GM12878 (cell line): ENCODE results near the gene HUWE1. TPM values are rescaled to one million over a fixed set of nuclear protein-coding genes. Genes with fewer than 3 reads are reported as not detected.
"Not testable (repeated sequence)": the region's sequence is repeated elsewhere in the genome, so short reads cannot be mapped to it uniquely, and the experiment has no call there.

ENCODE experiments used
- ATAC-seq: fragments of 200-7000 bp; cut with Tn5 transposase; 3 replicates; pipeline ENCODE4 v1.9.1; 2020; ENCODE audit warnings: mild to moderate bottlenecking, moderate library complexity
- BruUV-seq: library from RNA; stranded (reverse); fragments of 400-500 nt; replicated peaks from 2 replicates; lab custom pipeline; 2021; lab: Mats Ljungman, UMichigan
- CTCF ChIA-PET: fragments of 300-600 bp; sonication (Branson Sonifier 250); formaldehyde crosslinking; extraction: SDS; loops from one replicate; lab custom pipeline; 2021; ENCODE audit warnings: inconsistent platforms; lab: Yijun Ruan, JAX
- POLR2A ChIA-PET: fragments of 350-600 bp; formaldehyde crosslinking; extraction: SDS; loops from one replicate; lab custom pipeline; 2021; ENCODE audit warnings: inconsistent platforms; lab: Charles Lee
- RAD21 ChIA-PET: fragments of 300-600 bp; sonication (Branson Sonifier 250); formaldehyde crosslinking; loops from one replicate; lab custom pipeline; 2023; ENCODE audit warnings: antibody characterized with exemption; ENCODE audit not compliant: unreplicated experiment; lab: Charles Lee
- SMC1A ChIA-PET: fragments of 300-600 bp; sonication (Branson Sonifier 250); formaldehyde crosslinking; loops from one replicate; lab custom pipeline; 2023; ENCODE audit not compliant: unreplicated experiment, uncharacterized antibody; lab: Charles Lee
- DNase-seq: peaks from one replicate; pipeline ENCODE4 v3.0.0-alpha.2; 2011; ENCODE audit warnings: low read depth, low spot score
- FAIRE-seq: peaks from 3 replicates; lab custom pipeline; 2011; peaks lifted over from hg19 to GRCh38; lab: Jason Lieb, UNC
- H2AFZ ChIP-seq: 2 replicates; pipeline ENCODE4 v1.6.0; 2011; ENCODE audit warnings: low read depth, low read length, control low read depth; ENCODE audit not compliant: control insufficient read depth
- H3K27ac ChIP-seq: 2 replicates; pipeline ENCODE4 v1.5.1; 2011; ENCODE audit warnings: control low read depth; ENCODE audit not compliant: control insufficient read depth, insufficient read depth
- H3K27me3 ChIP-seq, 2 experiments: replicated peaks in 1 of 2; 2 replicates each; pipeline versions ENCODE4 v1.6.0 to v1.6.1; 2011; ENCODE audit warnings: low read length in 1 of 2; ENCODE audit not compliant: control insufficient read depth in 2 of 2, insufficient read depth in 2 of 2
- H3K36me3 ChIP-seq, 2 experiments: 2 replicates each; pipeline ENCODE4 v1.5.1; 2011; ENCODE audit warnings: low read length in 1 of 2; ENCODE audit not compliant: control insufficient read depth in 2 of 2, insufficient read depth in 2 of 2
- H3K4me1 ChIP-seq: 2 replicates; pipeline ENCODE4 v1.6.1; 2011; ENCODE audit warnings: mild to moderate bottlenecking, low read length, moderate library complexity, mixed read lengths; ENCODE audit not compliant: control insufficient read depth, insufficient read depth
- H3K4me2 ChIP-seq: 2 replicates; pipeline ENCODE4 v1.6.0; 2011; ENCODE audit warnings: control low read depth; ENCODE audit not compliant: control insufficient read depth, insufficient read depth
- H3K4me3 ChIP-seq: fragments of 200-600 bp; sonication (generic); 2 replicates; pipeline ENCODE4 v1.5.1; 2016
- H3K79me2 ChIP-seq: 2 replicates; pipeline ENCODE4 v1.6.0; 2011; ENCODE audit warnings: low read length; ENCODE audit not compliant: control insufficient read depth, insufficient read depth
- H3K9ac ChIP-seq: 2 replicates; pipeline ENCODE4 v1.8.0; 2011; ENCODE audit warnings: low read length, control low read depth, mixed read lengths; ENCODE audit not compliant: control insufficient read depth, insufficient read depth
- H3K9me3 ChIP-seq: replicated peaks from 3 replicates; pipeline ENCODE4 v1.5.1; 2011; ENCODE audit warnings: mild to moderate bottlenecking, low read length; ENCODE audit not compliant: control insufficient read depth, insufficient read depth
- H4K20me1 ChIP-seq: 2 replicates; pipeline ENCODE4 v1.6.0; 2011; ENCODE audit not compliant: control insufficient read depth, insufficient read depth
- IRF3 ChIP-seq: fragments of 450-650 bp; IDR thresholded peaks from 2 replicates; pipeline ENCODE4 v1.6.1; 2014; ENCODE audit warnings: mild to moderate bottlenecking
- PML ChIP-seq: IDR thresholded peaks from 2 replicates; pipeline ENCODE4 v1.6.1; 2012; ENCODE audit warnings: low read length, inconsistent platforms
- POLR2A ChIP-seq: IDR thresholded peaks from 2 replicates; pipeline ENCODE4 v1.6.1; 2011; ENCODE audit warnings: low read depth, mild to moderate bottlenecking, low read length
- POU2F2 ChIP-seq: IDR thresholded peaks from 3 replicates; pipeline ENCODE4 v1.6.1; 2011; ENCODE audit warnings: low read depth, mild to moderate bottlenecking, low read length, borderline replicate concordance
- RCOR1 ChIP-seq: conservative IDR thresholded peaks from 2 replicates; pipeline ENCODE4 v1.6.1; 2012; ENCODE audit warnings: low read depth, low read length, improper control_type of control experiment
- TCF3 ChIP-seq: IDR thresholded peaks from 2 replicates; pipeline ENCODE4 v1.6.1; 2012; ENCODE audit warnings: low read depth, mild to moderate bottlenecking, low read length, borderline replicate concordance; ENCODE audit not compliant: insufficient read depth
- ZNF207 ChIP-seq: fragments of 450-650 bp; IDR thresholded peaks from 2 replicates; pipeline ENCODE4 v1.6.1; 2014; ENCODE audit warnings: antibody characterized with exemption, mild to moderate bottlenecking, borderline replicate concordance
- WGBS: methylation state at CpG from one replicate; pipeline ENCODE4 v1.1.6; 2016; ENCODE audit warnings: low lambda C conversion rate; ENCODE audit not compliant: insufficient replicate concordance, insufficient coverage; ENCODE audit errors: missing lambda C conversion rate; 5-methylcytosine and 5-hydroxymethylcytosine counted together
- in situ Hi-C: fragments of 300-500 bp; cut with MboI; formaldehyde crosslinking; loops from 9 replicates; pipeline ENCODE4 v1.14.3; 2018; ENCODE audit warnings: mixed read lengths
- intact Hi-C: fragments of 100-400 bp; cut with micrococcal nuclease; formaldehyde crosslinking; loops from one replicate; pipeline ENCODE4 v1.14.2; 2022; ENCODE audit not compliant: unreplicated experiment
- polyA plus RNA-seq, 11 experiments: library from polyadenylated mRNA; depleted of rRNA in 4 of 11; unstranded in 6 of 11; stranded (reverse) in 5 of 11; fragments of >200 nt; fragmentation: Nextera tagmentation in 4 of 11; fragmentation: Illumina TruSeq in 1 of 11; extraction: Ambion mirVana in 4 of 11; extraction: Trizol in 1 of 11; gene quantifications; 1 replicate in 1 of 11; 2 replicates in 10 of 11; pipeline versions ENCODE4 v1.2.1 to v1.2.3, GENCODE V29; 2011 to 2016; ENCODE audit warnings: inconsistent platforms in 2 of 11, missing spikeins in 2 of 11, low read depth in 1 of 11
- total RNA-seq, 4 experiments: library from RNA; depleted of rRNA in 3 of 4; stranded (reverse); fragments of >200 nt in 3 of 4; fragmentation: Illumina TruSeq in 1 of 4; extraction: Trizol in 1 of 4; gene quantifications; 2 replicates each; pipeline versions ENCODE4 v1.2.1 to v1.2.3, GENCODE V29; 2013 to 2021

HUWE1 gene
- total and polyA plus RNA-seq, 10 of the 15 experiments (the other 5 are each of a cell fraction or from before 2014, with no cell fraction given): 35.9 to 280 (median 100) TPM

- FAIRE-seq: no peak
- intact Hi-C loops (no loop called here), in situ Hi-C loops (no loop called here)
- ChIA-PET RAD21 (no interaction called here), POLR2A (no interaction called here), CTCF (no interaction called here), SMC1A (no interaction called here)
- Histone ChIP-seq H3K4me2 (no peak overlapping the region), H3K4me3 (no peak overlapping the region), H3K79me2 (no peaks in the 10 kb centered on the region), H3K27me3 (no peaks in the 10 kb centered on the region), H3K27ac (no peak overlapping the region), H3K4me1 (no peaks in the 10 kb centered on the region), H4K20me1 (no peaks in the 10 kb centered on the region), H3K9ac (no peak overlapping the region), H2AFZ (no peak overlapping the region), H3K9me3 (no peaks in the 10 kb centered on the region), H3K36me3 (peaks cover 19 to 20% of the 10 kb centered on the region in 2 experiments)
- no TSS peak for BruUV-seq
- 71% methylated on average over 8 of the region's 8 CpGs for WGBS
- no peak for ATAC-seq
- TF ChIP-seq IRF3 (no peak), POLR2A (no peak), RCOR1 (no peak), POU2F2 (no peak), TCF3 (no peak), ZNF207 (no peak)
- DNase-seq: no peak
These were observed 147.7 kb downstream of the HUWE1 start for GRCh38 chrX:53538781-53539180.

- H3K4me2 ChIP-seq, H3K27me3 ChIP-seq, RAD21 ChIA-PET, H3K27ac ChIP-seq, H4K20me1 ChIP-seq, H2AFZ ChIP-seq, H3K36me3 ChIP-seq, H3K4me1 ChIP-seq, H3K4me3 ChIP-seq, intact Hi-C loops, H3K9me3 ChIP-seq, H3K79me2 ChIP-seq, FAIRE-seq, in situ Hi-C loops, SMC1A ChIA-PET, DNase-seq, ATAC-seq, H3K9ac ChIP-seq, BruUV-seq, CTCF ChIA-PET, POLR2A ChIA-PET: not testable (repeated sequence)
- TF ChIP-seq PML: 0 out of 2 replicates have a peak, but pooled peaks have one; percentile 19
- 83% methylated on average over 21 of the region's 21 CpGs for WGBS
These were observed 155.1 kb downstream of the HUWE1 start for GRCh38 chrX:53531255-53531966.
